GM18873 (cell line): ENCODE measurements around the gene SF1.

ENCODE experiments used
- ATAC-seq: cut with Tn5 transposase; IDR thresholded peaks from one replicate; pipeline ENCODE4 v1.9.1; 2021; ENCODE audit warnings: mild to moderate bottlenecking, moderate library complexity, moderate number of reproducible peaks; ENCODE audit not compliant: unreplicated experiment, low FRiP score

Gene SF1

GRCh38 chr11:64786308-64786707, 8.0 kb upstream of the SF1 start:
- ATAC-seq, result no peak

- no peak for ATAC-seq
Measured at GRCh38 chr11:64784813-64785581, 6.7 kb upstream of the SF1 start.

DNA sequence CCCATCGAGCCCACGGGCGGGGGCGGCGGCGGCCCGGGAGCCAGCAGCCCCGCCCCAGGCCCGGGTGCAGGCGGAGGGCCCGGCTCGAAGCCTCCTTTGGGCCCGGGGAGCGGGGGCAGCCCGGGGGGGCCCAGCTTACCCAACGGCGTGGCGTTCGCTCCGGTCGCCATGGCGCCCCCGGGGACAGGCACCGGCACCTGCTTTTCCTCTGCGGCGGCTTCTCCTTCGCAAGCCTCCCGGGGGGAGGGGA, 194 bp downstream of the SF1 start:
- ATAC-seq, result no peak

GRCh38 chr11:64777449-64778222, 706 bp downstream of the SF1 start:
- ATAC-seq, result no peak

- no peak for ATAC-seq
Measured at GRCh38 chr11:64776875-64777274, 1.5 kb downstream of the SF1 start.

- no peak for ATAC-seq
Measured at GRCh38 chr11:64776425-64776824, 1.9 kb downstream of the SF1 start.

- no peak for ATAC-seq
Measured at GRCh38 chr11:64774144-64774543, 4.2 kb downstream of the SF1 start.

GRCh38 chr11:64772303-64773018, 5.9 kb downstream of the SF1 start:
- ATAC-seq, result no peak

DNA sequence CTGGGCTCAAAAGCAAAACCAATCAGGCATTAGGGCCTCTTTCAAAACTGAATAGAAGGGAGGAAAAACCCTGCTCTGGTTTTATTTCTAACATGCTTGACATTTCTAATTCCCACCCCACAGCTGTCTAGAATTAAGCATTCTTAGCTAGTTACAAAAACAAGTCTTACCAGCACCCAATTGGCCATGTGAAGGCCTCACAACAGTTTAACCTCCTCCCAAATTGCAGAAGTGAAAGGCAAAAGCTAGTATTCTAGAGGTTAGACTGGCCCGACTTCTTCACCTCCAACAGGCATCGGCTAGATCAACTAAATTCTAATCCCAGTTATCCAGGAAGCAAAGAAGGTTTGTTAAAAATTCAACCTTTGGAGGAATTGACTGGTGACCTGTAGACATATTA, 6.5 kb downstream of the SF1 start:
- ATAC-seq, result no peak

GRCh38 chr11:64770120-64770519, 8.2 kb downstream of the SF1 start:
- no peak for ATAC-seq

GRCh38 chr11:64769283-64769682, 9.1 kb downstream of the SF1 start:
- no peak for ATAC-seq

DNA sequence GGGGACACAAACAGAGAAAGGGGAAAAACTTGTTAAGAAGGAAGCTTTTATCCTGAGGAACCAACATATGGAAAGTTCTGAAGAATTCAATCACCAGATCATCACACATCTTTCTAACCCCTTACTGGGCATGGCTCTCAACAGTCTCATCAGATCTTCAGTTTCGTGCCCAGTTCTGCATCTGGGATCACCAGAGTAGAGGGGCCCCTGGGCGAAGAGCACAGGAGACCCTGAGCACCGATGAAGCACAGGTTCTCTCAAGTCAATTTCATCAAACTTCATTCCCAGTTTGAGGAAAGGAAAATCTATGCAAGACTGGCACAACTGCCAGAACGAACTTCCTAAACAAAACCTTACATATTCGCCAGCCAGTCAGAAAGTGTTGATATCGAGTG, 10.0 kb downstream of the SF1 start:
- ATAC-seq, result no peak

DNA sequence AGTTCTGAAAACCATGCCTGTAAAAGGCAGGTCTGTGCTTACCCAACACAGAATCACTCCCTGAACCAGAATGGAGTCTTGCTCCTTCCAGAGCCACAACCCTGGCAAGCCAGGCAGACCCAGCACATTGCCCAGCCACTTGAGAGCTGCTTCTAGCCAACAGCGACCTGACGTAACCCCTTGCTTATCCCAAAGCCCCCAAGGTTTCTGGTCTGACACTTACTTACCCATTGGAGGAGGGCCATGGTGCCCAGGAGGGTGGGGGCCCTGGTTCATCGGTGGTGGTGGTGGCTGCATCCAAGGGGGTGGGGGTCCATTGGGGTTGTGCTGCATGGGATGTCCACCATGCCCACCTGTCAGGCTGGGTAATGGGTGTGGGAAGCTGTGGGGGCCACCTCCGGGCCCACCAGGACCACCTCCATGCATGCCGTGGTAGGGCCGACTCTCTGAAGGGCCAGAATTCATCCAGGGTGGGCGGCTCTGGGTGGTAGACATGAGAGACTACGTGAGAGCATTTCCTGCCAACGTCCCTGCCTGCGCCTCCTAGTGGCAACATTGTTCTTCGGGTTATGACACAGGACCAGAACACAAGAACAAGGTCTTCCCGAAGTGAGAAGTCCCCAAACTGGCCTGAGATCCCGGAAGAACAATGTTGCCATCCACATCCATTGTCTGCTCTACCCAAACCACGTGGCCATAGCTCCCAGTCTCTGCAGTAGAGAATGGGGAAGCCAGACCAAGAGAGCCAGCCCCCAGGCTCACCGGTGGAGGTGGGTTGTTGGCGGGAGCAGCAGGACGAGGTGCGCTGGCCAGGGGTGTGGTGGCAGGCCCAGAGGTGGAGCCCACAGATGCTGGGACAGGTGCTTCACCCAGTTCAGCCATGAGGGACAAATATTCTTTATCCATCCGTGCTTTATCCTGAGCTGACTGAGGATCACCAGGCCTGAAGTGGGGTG, 10.7 kb downstream of the SF1 start:
- ATAC-seq, result no peak

GRCh38 chr11:64766881-64767280, 11.5 kb downstream of the SF1 start:
- ATAC-seq, result no peak

GRCh38 chr11:64765851-64766665, 12.3 kb downstream of the SF1 start:
- no peak for ATAC-seq

GRCh38 chr11:64765291-64765850, 13.0 kb downstream of the SF1 start:
- ATAC-seq, result no peak

GRCh38 chr11:64764753-64765152, 13.6 kb downstream of the SF1 start:
- ATAC-seq, result no peak

DNA sequence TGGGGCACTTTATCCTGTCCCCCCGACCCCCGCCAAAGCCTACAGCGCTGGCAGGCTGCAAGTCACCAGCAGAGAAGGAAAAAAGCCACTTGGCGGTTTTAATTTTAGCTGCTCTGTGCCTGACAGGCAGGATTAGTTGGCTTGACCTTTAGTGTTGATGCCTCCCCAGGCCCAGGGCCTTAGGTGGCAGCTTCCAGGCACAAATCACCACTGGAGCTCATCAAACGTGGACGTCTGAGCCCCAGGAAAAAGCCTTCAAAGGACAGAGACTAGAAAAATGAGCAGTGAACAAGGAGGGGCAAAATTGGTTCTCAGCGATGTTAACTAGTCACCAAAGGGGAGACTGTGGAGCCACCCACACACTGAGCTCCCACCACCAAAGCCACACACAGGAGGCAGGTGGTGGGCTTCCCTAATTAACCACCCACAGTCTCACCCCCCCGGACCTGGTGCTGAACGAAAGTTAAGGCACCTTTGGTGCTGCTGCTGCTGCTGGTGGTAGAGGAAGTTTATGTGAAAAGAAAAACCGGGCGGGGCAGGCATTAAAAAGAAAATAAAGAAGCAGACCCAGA, 14.2 kb downstream of the SF1 start:
- ATAC-seq, result no peak

DNA sequence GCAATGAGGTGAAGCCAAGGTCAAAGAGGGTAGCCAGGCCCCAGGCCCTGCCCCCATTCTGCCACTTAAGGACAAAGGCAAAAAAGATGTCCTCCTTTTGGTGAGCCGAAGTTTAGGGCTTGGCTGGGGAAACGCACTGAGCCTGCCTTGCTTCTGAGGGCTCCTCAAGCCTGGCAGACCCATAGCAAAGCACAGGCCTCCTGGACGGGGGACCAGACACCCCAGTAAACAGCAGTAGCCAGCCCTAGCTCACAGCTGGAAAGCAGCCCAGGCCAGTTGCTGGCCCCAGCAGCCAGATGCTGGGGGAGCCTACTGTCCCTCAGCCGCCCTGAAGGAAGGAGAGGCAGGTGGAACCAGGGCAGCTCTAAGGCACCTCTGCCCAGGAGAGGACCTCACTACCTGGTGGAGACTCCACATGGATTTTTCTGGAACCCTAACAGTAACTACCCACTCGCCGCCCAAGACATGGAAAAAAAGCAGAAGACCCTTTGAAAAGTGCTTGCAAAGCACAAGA, 14.8 kb downstream of the SF1 start:
- no peak for ATAC-seq
